Caco-2 (cell line): ENCODE measurements around the gene WARS2. TPM values are rescaled to one million over a fixed set of nuclear protein-coding genes. Genes with fewer than 3 reads are reported as not detected.

Experiments
- BruUV-seq: library from RNA; stranded (reverse); fragments of 400-500 nt; replicated peaks from 2 replicates; lab custom pipeline; 2021; lab: Mats Ljungman, UMichigan
- CTCF ChIA-PET: fragments of 300-600 bp; sonication (Branson Sonifier 250); formaldehyde crosslinking; loops from one replicate; lab custom pipeline; 2022; ENCODE audit warnings: antibody characterized with exemption; lab: Charles Lee
- POLR2A ChIA-PET: fragments of 300-600 bp; sonication (Branson Sonifier 250); formaldehyde crosslinking; loops from one replicate; lab custom pipeline; 2022; ENCODE audit warnings: antibody characterized with exemption; lab: Charles Lee
- DNase-seq, 2 experiments: peaks; one replicate each; pipeline versions ENCODE4 v3.0.0 to v3.0.0-alpha.2; 2020 to 2022
- H3K27me3 ChIP-seq: replicated peaks from 2 replicates; pipeline ENCODE4 v1.6.0; 2011; ENCODE audit warnings: low read length; ENCODE audit not compliant: control insufficient read depth, insufficient read depth
- H3K36me3 ChIP-seq: 2 replicates; pipeline ENCODE4 v1.5.1; 2011; ENCODE audit warnings: low read length; ENCODE audit not compliant: control insufficient read depth, insufficient read depth
- H3K4me1 ChIP-seq: fragments of 250-450 bp; sonication (Bioruptor Pico); 2 replicates; pipeline ENCODE4 v1.5.1; 2020; ENCODE audit warnings: mild to moderate bottlenecking
- H3K4me3 ChIP-seq: 2 replicates; pipeline ENCODE4 v1.5.1; 2011; ENCODE audit warnings: low read depth, mild to moderate bottlenecking, control low read depth, low read length
- H3K9me3 ChIP-seq: fragments of 250-450 bp; sonication (Bioruptor Pico); 2 replicates; pipeline ENCODE4 v1.5.1; 2020; ENCODE audit warnings: mild to moderate bottlenecking, moderate library complexity
- H3K27ac Mint-ChIP-seq: one replicate; pipeline ENCODE4 v1.8.0; 2022; ENCODE audit warnings: mixed read lengths; ENCODE audit not compliant: unreplicated experiment
- H3K27me3 Mint-ChIP-seq: one replicate; pipeline ENCODE4 v1.8.0; 2022; ENCODE audit warnings: mixed read lengths; ENCODE audit not compliant: insufficient read depth, unreplicated experiment
- H3K36me3 Mint-ChIP-seq: one replicate; pipeline ENCODE4 v1.8.0; 2022; ENCODE audit warnings: mild to moderate bottlenecking, mixed read lengths; ENCODE audit not compliant: insufficient read depth, unreplicated experiment
- H3K4me1 Mint-ChIP-seq: one replicate; pipeline ENCODE4 v1.8.0; 2022; ENCODE audit warnings: low read depth, mixed read lengths; ENCODE audit not compliant: unreplicated experiment
- H3K4me3 Mint-ChIP-seq: one replicate; pipeline ENCODE4 v1.8.0; 2022; ENCODE audit warnings: mild to moderate bottlenecking, moderate library complexity, mixed read lengths; ENCODE audit not compliant: unreplicated experiment
- H3K9me3 Mint-ChIP-seq: one replicate; pipeline ENCODE4 v1.8.0; 2022; ENCODE audit warnings: mixed read lengths; ENCODE audit not compliant: unreplicated experiment
- intact Hi-C: fragments of 100-400 bp; cut with micrococcal nuclease; formaldehyde crosslinking; loops from one replicate; pipeline ENCODE4 v1.10.0; 2022; ENCODE audit not compliant: unreplicated experiment
- total RNA-seq: library from RNA; stranded (reverse); gene quantifications from 2 replicates; pipeline ENCODE4 v1.2.3, GENCODE V29; 2022
- TF ChIP-seq, protein P1 (sequence below), 2 experiments: fragments of 200-600 bp in 1 of 2; IDR thresholded peaks; 1 replicate in 1 of 2; 2 replicates in 1 of 2; pipeline versions ENCODE4 v1.5.1 to v1.8.0; 2011 to 2022; ENCODE audit warnings: antibody characterized with exemption in 1 of 2, control low read depth in 1 of 2, inconsistent platforms in 1 of 2, low read depth in 1 of 2, low read length in 1 of 2, mild to moderate bottlenecking in 1 of 2, moderate library complexity in 1 of 2; ENCODE audit not compliant: insufficient read depth in 1 of 2, severe bottlenecking in 1 of 2, unreplicated experiment in 1 of 2

The WARS2 gene
- total RNA-seq, 1 experiment from 2014 or later: 11.9 TPM

DNA sequence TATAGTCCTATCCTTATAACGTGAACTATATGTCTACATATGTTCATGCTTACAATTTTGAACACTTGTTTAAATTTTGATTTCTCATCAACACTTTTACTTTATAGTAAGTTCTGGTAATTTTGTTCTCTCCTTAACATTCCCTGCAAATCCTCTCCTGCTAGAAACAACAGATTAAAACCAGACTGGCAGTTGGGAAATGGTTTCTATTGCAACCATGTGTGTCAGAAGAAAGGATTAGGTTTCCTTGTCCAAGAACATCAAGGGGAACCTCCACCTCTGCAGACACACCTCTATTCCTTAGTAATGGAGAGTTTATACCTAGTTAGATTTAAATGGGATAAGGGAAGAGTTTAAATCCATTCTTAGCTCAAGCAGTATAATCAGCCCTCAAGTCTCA lies 3.3 kb upstream of the WARS2 start:
- intact Hi-C loops: loop anchor here (5.0 kb wide), 1 partner anchor 134 kb away; no protein-coding TSS in a partner anchor
- no TSS peak for BruUV-seq
- Mint-ChIP-seq H3K27me3 (no peaks in the 10 kb centered on the region), H3K4me1 (peaks cover 9% of the 10 kb centered on the region), H3K36me3 (no peaks in the 10 kb centered on the region), H3K27ac (no peak overlapping the region), H3K9me3 (no peaks in the 10 kb centered on the region), H3K4me3 (no peak overlapping the region)
- TF ChIP-seq, protein P1, sequence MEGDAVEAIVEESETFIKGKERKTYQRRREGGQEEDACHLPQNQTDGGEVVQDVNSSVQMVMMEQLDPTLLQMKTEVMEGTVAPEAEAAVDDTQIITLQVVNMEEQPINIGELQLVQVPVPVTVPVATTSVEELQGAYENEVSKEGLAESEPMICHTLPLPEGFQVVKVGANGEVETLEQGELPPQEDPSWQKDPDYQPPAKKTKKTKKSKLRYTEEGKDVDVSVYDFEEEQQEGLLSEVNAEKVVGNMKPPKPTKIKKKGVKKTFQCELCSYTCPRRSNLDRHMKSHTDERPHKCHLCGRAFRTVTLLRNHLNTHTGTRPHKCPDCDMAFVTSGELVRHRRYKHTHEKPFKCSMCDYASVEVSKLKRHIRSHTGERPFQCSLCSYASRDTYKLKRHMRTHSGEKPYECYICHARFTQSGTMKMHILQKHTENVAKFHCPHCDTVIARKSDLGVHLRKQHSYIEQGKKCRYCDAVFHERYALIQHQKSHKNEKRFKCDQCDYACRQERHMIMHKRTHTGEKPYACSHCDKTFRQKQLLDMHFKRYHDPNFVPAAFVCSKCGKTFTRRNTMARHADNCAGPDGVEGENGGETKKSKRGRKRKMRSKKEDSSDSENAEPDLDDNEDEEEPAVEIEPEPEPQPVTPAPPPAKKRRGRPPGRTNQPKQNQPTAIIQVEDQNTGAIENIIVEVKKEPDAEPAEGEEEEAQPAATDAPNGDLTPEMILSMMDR (IDR thresholded peaks at IDR 0.05; ENCODE audit: insufficient read depth in 1 of 2, low read depth in 1 of 2, low read length in 1 of 2, severe bottlenecking in 1 of 2, unreplicated experiment in 1 of 2): no peak
- no peaks in the 10 kb centered on the region for H3K9me3 ChIP-seq
- H3K4me1 ChIP-seq: peaks cover 15% of the 10 kb centered on the region; the same call in 1 of the 2 replicates
- H3K27me3 ChIP-seq: no peaks in the 10 kb centered on the region
- no peak overlapping the region for H3K4me3 ChIP-seq
- ChIA-PET CTCF (no interaction called here), POLR2A (no interaction called here)
- H3K36me3 ChIP-seq: no peaks in the 10 kb centered on the region
- DNase-seq: no peak

DNA sequence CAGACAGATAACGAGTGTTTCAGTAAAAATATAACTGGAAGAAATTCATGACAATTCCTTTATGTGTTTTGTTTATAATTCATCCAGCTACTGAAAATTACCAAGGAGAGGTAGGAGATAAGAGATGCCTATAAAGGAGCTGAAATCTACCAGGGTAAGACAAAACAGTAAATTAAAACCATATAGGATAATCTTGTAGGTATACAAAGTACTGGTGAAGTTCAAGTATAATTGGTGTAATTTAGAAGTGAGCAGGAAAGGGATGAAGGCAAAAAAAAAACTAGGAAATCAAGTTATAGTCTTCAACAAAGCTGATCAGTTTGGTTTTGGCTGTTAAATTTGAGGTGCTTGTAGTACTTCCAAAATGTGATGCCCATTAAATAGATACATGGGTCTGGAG lies 1.2 kb upstream of the WARS2 start:
- H3K4me3 ChIP-seq: peak overlapping the region; percentile 45
- peaks cover 9% of the 10 kb centered on the region for H3K4me1 Mint-ChIP-seq
- no peak for DNase-seq
- TF ChIP-seq, protein P1 (IDR thresholded peaks at IDR 0.05; ENCODE audit: insufficient read depth in 1 of 2, low read depth in 1 of 2, low read length in 1 of 2, severe bottlenecking in 1 of 2, unreplicated experiment in 1 of 2): no peak
- peaks cover 17% of the 10 kb centered on the region; the same call in 1 of the 2 replicates for H3K4me1 ChIP-seq
- no peaks in the 10 kb centered on the region for H3K36me3 ChIP-seq
- no peaks in the 10 kb centered on the region for H3K9me3 ChIP-seq
- ChIA-PET CTCF (no interaction called here), POLR2A (no interaction called here)
- H3K27me3 ChIP-seq: no peaks in the 10 kb centered on the region
- no peak overlapping the region for H3K27ac Mint-ChIP-seq
- H3K9me3 Mint-ChIP-seq: no peaks in the 10 kb centered on the region
- no peaks in the 10 kb centered on the region for H3K36me3 Mint-ChIP-seq
- no peak overlapping the region for H3K4me3 Mint-ChIP-seq
- intact Hi-C loops: loop anchor here (5.0 kb wide), 1 partner anchor 136 kb away; no protein-coding TSS in a partner anchor
- no TSS peak for BruUV-seq
- no peaks in the 10 kb centered on the region for H3K27me3 Mint-ChIP-seq

DNA sequence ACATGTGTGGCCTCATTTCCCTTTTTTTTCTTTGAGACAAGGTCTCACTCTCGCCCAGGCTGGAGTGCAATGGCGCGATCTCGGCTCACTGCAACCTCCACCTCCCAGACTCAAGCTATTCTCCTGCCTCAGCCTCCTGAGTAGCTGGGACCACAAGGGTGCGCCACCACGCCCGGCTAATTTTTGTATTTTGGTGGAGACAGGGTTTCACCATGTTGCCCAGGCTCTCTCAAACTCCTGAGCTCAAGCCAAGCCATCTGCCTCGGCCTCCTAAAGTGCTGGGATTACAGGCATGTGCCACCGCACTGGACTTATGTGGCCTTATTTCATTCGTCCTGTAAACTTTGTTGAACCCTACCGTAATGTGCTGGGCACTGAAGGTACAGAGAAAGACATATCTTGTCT lies 569 bp upstream of the WARS2 start:
- ChIA-PET POLR2A (no interaction called here), CTCF (no interaction called here)
- Mint-ChIP-seq H3K4me3 (no peak overlapping the region), H3K27ac (no peak overlapping the region), H3K9me3 (no peaks in the 10 kb centered on the region), H3K27me3 (no peaks in the 10 kb centered on the region), H3K4me1 (peaks cover 9% of the 10 kb centered on the region), H3K36me3 (no peaks in the 10 kb centered on the region)
- intact Hi-C loops: loop anchor here (5.0 kb wide), 1 partner anchor 136 kb away; no protein-coding TSS in a partner anchor
- H3K36me3 ChIP-seq: no peaks in the 10 kb centered on the region
- H3K27me3 ChIP-seq: no peaks in the 10 kb centered on the region
- BruUV-seq: no TSS peak
- peak overlapping the region; percentile 45 for H3K4me3 ChIP-seq
- TF ChIP-seq, protein P1 (IDR thresholded peaks at IDR 0.05; ENCODE audit: insufficient read depth in 1 of 2, low read depth in 1 of 2, low read length in 1 of 2, severe bottlenecking in 1 of 2, unreplicated experiment in 1 of 2): peak in 1 of 2 experiments; percentile 16
- peak; percentile 51 to 56 for DNase-seq
- H3K4me1 ChIP-seq: peaks cover 17% of the 10 kb centered on the region; the same call in 1 of the 2 replicates
- no peaks in the 10 kb centered on the region for H3K9me3 ChIP-seq
